HEK293 (cell line): Measurements from ENCODE around the gene CREB5.

Source experiments
- CTCF ChIA-PET: fragments of 350-600 bp; formaldehyde crosslinking; extraction: SDS; loops from one replicate; lab custom pipeline; 2021; ENCODE audit warnings: antibody characterized with exemption; lab: Yijun Ruan, JAX
- POLR2A ChIA-PET: fragments of 300-600 bp; formaldehyde crosslinking; extraction: SDS; loops from one replicate; lab custom pipeline; 2020; ENCODE audit warnings: antibody characterized with exemption, inconsistent platforms; lab: Yijun Ruan, JAX
- H3K27ac ChIP-seq: fragments of 200-500 bp; sonication (Bioruptor generic); 2 replicates; pipeline ENCODE4 v1.5.1; 2014; ENCODE audit warnings: low read depth, low read length, control low read depth, inconsistent platforms; ENCODE audit errors: extremely low read depth
- H3K36me3 ChIP-seq, 2 experiments: fragments of 200-500 bp in 1 of 2; sonication (Bioruptor generic) in 1 of 2; 1 replicate in 1 of 2; 2 replicates in 1 of 2; pipeline ENCODE4 v1.5.1; 2014 to 2017; ENCODE audit warnings: inconsistent platforms in 2 of 2, low read length in 2 of 2; ENCODE audit not compliant: control insufficient read depth in 2 of 2, insufficient read depth in 1 of 2
- H3K4me1 ChIP-seq: fragments of 200-500 bp; sonication (Bioruptor generic); 2 replicates; pipeline ENCODE4 v1.5.1; 2014; ENCODE audit warnings: mild to moderate bottlenecking, low read length, inconsistent platforms; ENCODE audit not compliant: control insufficient read depth, insufficient read depth
- H3K4me3 ChIP-seq: 2 replicates; pipeline ENCODE4 v1.5.1; 2011; ENCODE audit warnings: low read depth, mild to moderate bottlenecking, control low read depth, low read length, moderate library complexity
- H3K9me3 ChIP-seq: fragments of 200-500 bp; sonication (Bioruptor generic); 2 replicates; pipeline ENCODE4 v1.5.1; 2014; ENCODE audit warnings: low read depth, low read length, inconsistent platforms; ENCODE audit not compliant: control insufficient read depth, insufficient read depth
- KLF1 ChIP-seq: fragments of 450-650 bp; formaldehyde crosslinking; IDR thresholded peaks from 2 replicates; pipeline ENCODE4 v1.5.1; 2016; ENCODE audit warnings: missing biosample characterization, missing genetic modification characterization
- SCRT2 ChIP-seq: fragments of 450-650 bp; formaldehyde crosslinking; IDR thresholded peaks from 2 replicates; pipeline ENCODE4 v1.5.1; 2016; ENCODE audit warnings: missing biosample characterization, missing genetic modification characterization
- WT1 ChIP-seq: fragments of 450-650 bp; formaldehyde crosslinking; IDR thresholded peaks from 2 replicates; pipeline ENCODE4 v1.5.1; 2016; ENCODE audit warnings: missing biosample characterization, missing genetic modification characterization
- ZBTB20 ChIP-seq: fragments of 450-650 bp; formaldehyde crosslinking; IDR thresholded peaks from 2 replicates; pipeline ENCODE4 v1.5.1; 2016; ENCODE audit warnings: missing biosample characterization, missing genetic modification characterization
- ZFHX2 ChIP-seq: fragments of 450-650 bp; formaldehyde crosslinking; conservative IDR thresholded peaks from 2 replicates; pipeline ENCODE4 v1.5.1; 2016; ENCODE audit warnings: missing biosample characterization, missing genetic modification characterization
- ZNF16 ChIP-seq: fragments of 450-650 bp; formaldehyde crosslinking; IDR thresholded peaks from 2 replicates; pipeline ENCODE4 v1.5.1; 2016; ENCODE audit warnings: low read depth, missing biosample characterization, missing genetic modification characterization
- ZXDB ChIP-seq: fragments of 450-650 bp; formaldehyde crosslinking; IDR thresholded peaks from 2 replicates; pipeline ENCODE4 v1.5.1; 2016; ENCODE audit warnings: missing biosample characterization, missing genetic modification characterization
- TF ChIP-seq, protein P1 (sequence below): fragments of 450-650 bp; formaldehyde crosslinking; IDR thresholded peaks from 2 replicates; pipeline ENCODE4 v1.5.1; 2017; ENCODE audit warnings: missing biosample characterization, missing genetic modification characterization
- TF ChIP-seq, protein P2 (sequence below): fragments of 450-650 bp; formaldehyde crosslinking; IDR thresholded peaks from 2 replicates; pipeline ENCODE4 v1.5.1; 2016; ENCODE audit warnings: missing biosample characterization, missing genetic modification characterization, borderline replicate concordance
- TF ChIP-seq, protein P3 (sequence below): fragments of 450-650 bp; IDR thresholded peaks from 2 replicates; pipeline ENCODE4 v1.5.1; 2018; ENCODE audit warnings: missing biosample characterization, missing genetic modification characterization
- TF ChIP-seq, protein P4 (sequence below): fragments of 450-650 bp; formaldehyde crosslinking; IDR thresholded peaks from 2 replicates; pipeline ENCODE4 v1.5.1; 2017; ENCODE audit warnings: missing biosample characterization, missing genetic modification characterization
- TF ChIP-seq, protein P5 (sequence below): fragments of 450-650 bp; formaldehyde crosslinking; IDR thresholded peaks from 2 replicates; pipeline ENCODE4 v1.5.1; 2016; ENCODE audit warnings: missing biosample characterization, missing genetic modification characterization

Gene CREB5

DNA sequence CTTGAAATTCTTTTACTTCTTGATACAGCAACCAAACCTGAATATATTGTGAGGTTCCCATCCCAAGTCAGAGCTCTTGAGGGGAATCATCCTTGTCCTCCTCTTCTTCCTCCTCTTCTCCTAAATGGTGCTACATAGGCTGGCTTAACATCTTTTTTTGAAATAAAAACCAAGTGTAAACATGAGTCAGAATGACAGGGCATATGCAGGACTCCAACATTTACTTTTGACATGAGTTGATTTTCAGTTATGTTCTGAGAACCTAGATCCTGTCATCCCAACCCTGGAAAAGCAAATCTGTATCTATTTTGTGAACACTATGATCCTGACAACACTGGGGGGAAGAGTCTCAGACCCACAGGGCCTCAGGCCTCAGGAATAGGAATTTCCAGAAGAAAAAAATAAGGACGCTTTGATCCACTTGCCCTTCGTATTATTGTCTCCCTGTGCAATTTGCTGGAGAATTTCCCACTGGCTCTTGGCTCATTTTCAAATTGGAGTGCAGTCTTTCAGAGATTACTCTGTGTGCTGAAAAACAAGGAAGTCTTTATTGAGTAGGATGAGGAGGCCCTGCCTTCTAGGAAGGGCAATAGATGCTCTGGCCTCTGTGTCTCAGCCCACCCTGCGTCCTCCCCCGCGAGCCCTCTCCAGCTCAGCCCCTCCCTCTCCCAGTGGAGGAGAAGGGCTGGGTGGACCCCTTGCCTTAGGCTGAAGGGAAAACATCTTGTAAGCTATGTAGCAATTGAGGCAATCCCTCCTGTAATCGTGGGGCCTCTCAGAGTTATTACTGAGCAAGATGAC is 121.6 kb downstream of the CREB5 start:
- ChIA-PET POLR2A (no interaction called here), CTCF (interaction anchor here (0.6 to 1.3 kb wide), 3 partner anchors 14 to 237 kb away, joined by 3 to 4 read pairs (median 3); no protein-coding TSS in a partner anchor)
- Histone ChIP-seq H3K9me3 (no peaks in the 10 kb centered on the region), H3K27ac (no peak overlapping the region; the same call in 1 of the 2 replicates), H3K36me3 (no peaks in the 10 kb centered on the region), H3K4me3 (no peak overlapping the region), H3K4me1 (peaks cover 21% of the 10 kb centered on the region)
- TF ChIP-seq SCRT2 (no peak), ZBTB20 (no peak), ZFHX2 (0 out of 2 replicates have a peak, but pooled peaks have one; percentile 36), WT1 (no peak), ZXDB (tag by site-specific recombination) (no peak), KLF1 (tag by site-specific recombination) (no peak)
- TF ChIP-seq, protein P1, sequence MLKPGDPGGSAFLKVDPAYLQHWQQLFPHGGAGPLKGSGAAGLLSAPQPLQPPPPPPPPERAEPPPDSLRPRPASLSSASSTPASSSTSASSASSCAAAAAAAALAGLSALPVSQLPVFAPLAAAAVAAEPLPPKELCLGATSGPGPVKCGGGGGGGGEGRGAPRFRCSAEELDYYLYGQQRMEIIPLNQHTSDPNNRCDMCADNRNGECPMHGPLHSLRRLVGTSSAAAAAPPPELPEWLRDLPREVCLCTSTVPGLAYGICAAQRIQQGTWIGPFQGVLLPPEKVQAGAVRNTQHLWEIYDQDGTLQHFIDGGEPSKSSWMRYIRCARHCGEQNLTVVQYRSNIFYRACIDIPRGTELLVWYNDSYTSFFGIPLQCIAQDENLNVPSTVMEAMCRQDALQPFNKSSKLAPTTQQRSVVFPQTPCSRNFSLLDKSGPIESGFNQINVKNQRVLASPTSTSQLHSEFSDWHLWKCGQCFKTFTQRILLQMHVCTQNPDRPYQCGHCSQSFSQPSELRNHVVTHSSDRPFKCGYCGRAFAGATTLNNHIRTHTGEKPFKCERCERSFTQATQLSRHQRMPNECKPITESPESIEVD (tag by site-specific recombination): peak; percentile 14; the same call in 1 of the 2 replicates
- TF ChIP-seq, protein P2, sequence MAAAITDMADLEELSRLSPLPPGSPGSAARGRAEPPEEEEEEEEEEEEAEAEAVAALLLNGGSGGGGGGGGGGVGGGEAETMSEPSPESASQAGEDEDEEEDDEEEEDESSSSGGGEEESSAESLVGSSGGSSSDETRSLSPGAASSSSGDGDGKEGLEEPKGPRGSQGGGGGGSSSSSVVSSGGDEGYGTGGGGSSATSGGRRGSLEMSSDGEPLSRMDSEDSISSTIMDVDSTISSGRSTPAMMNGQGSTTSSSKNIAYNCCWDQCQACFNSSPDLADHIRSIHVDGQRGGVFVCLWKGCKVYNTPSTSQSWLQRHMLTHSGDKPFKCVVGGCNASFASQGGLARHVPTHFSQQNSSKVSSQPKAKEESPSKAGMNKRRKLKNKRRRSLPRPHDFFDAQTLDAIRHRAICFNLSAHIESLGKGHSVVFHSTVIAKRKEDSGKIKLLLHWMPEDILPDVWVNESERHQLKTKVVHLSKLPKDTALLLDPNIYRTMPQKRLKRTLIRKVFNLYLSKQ (tag by site-specific recombination): no peak
- TF ChIP-seq, protein P3, sequence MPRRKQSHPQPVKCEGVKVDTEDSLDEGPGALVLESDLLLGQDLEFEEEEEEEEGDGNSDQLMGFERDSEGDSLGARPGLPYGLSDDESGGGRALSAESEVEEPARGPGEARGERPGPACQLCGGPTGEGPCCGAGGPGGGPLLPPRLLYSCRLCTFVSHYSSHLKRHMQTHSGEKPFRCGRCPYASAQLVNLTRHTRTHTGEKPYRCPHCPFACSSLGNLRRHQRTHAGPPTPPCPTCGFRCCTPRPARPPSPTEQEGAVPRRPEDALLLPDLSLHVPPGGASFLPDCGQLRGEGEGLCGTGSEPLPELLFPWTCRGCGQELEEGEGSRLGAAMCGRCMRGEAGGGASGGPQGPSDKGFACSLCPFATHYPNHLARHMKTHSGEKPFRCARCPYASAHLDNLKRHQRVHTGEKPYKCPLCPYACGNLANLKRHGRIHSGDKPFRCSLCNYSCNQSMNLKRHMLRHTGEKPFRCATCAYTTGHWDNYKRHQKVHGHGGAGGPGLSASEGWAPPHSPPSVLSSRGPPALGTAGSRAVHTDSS (tag by site-specific recombination): 0 out of 2 replicates have a peak, but pooled peaks have one; percentile 24

DNA sequence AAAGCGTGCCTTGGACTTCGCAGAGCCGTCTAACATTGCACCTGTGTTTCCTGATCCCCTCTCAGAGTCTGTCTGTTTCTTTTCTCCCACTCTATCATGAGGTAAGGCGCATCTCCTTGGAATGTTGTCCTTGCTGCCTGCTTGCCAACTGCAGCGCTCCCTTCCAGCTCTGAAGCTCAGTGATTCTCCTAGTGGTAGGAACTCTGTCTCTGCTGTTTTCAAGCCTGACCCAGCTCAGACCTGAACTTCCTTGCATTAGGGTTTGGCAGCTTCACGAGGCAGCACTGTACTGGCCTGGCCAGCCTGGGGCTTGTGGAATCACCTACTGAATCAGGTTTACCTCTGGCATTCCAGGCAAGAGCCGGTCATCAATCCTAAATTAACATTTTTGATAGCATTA is 123.9 kb downstream of the CREB5 start:
- no peaks in the 10 kb centered on the region for H3K9me3 ChIP-seq
- H3K4me1 ChIP-seq: peaks cover 6% of the 10 kb centered on the region
- no peak overlapping the region for H3K4me3 ChIP-seq
- no peak overlapping the region for H3K27ac ChIP-seq
- H3K36me3 ChIP-seq: no peaks in the 10 kb centered on the region
- ChIA-PET CTCF (interaction anchor here (0.6 to 1.3 kb wide), 6 partner anchors 11 to 163 kb away, joined by 3 to 5 read pairs (median 3); partner anchors contain the start of gene CREB5), POLR2A (no interaction called here)
- no peak for TF ChIP-seq ZNF16 (tag by site-specific recombination)
- TF ChIP-seq, protein P4, sequence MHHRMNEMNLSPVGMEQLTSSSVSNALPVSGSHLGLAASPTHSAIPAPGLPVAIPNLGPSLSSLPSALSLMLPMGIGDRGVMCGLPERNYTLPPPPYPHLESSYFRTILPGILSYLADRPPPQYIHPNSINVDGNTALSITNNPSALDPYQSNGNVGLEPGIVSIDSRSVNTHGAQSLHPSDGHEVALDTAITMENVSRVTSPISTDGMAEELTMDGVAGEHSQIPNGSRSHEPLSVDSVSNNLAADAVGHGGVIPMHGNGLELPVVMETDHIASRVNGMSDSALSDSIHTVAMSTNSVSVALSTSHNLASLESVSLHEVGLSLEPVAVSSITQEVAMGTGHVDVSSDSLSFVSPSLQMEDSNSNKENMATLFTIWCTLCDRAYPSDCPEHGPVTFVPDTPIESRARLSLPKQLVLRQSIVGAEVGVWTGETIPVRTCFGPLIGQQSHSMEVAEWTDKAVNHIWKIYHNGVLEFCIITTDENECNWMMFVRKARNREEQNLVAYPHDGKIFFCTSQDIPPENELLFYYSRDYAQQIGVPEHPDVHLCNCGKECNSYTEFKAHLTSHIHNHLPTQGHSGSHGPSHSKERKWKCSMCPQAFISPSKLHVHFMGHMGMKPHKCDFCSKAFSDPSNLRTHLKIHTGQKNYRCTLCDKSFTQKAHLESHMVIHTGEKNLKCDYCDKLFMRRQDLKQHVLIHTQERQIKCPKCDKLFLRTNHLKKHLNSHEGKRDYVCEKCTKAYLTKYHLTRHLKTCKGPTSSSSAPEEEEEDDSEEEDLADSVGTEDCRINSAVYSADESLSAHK (tag by site-specific recombination): peak; percentile 71
- TF ChIP-seq, protein P5, sequence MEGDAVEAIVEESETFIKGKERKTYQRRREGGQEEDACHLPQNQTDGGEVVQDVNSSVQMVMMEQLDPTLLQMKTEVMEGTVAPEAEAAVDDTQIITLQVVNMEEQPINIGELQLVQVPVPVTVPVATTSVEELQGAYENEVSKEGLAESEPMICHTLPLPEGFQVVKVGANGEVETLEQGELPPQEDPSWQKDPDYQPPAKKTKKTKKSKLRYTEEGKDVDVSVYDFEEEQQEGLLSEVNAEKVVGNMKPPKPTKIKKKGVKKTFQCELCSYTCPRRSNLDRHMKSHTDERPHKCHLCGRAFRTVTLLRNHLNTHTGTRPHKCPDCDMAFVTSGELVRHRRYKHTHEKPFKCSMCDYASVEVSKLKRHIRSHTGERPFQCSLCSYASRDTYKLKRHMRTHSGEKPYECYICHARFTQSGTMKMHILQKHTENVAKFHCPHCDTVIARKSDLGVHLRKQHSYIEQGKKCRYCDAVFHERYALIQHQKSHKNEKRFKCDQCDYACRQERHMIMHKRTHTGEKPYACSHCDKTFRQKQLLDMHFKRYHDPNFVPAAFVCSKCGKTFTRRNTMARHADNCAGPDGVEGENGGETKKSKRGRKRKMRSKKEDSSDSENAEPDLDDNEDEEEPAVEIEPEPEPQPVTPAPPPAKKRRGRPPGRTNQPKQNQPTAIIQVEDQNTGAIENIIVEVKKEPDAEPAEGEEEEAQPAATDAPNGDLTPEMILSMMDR (tag by site-specific recombination): 0 out of 2 replicates have a peak, but pooled peaks have one; percentile 19
